CD4-positive, alpha-beta T cell treated with Interleukin-17A for 4 hours (primary cell): ENCODE data around the gene ETDC.

ENCODE experiments used
- DNase-seq: peaks from one replicate; pipeline ENCODE4 v3.0.0-alpha.2; 2020; ENCODE audit warnings: mixed read lengths

Gene ETDC

GRCh38 chrX:135347381-135348016, 38.2 kb downstream of the ETDC start:
- no peak for DNase-seq

GRCh38 chrX:135354288-135354687, 45.0 kb downstream of the ETDC start:
- no peak for DNase-seq
